IPS-20b (cell line): Measurements from ENCODE around the gene PLXNA4.
A peak's percentile ranks its signal among the peaks of the same experiment; 100 is the strongest.

Source experiments
- H3K27ac ChIP-seq: one replicate; pipeline ENCODE4 v1.5.1; 2013; ENCODE audit warnings: low read length
- H3K27me3 ChIP-seq: 2 replicates; pipeline ENCODE4 v1.6.1; 2013; ENCODE audit warnings: mild to moderate bottlenecking, low read length, inconsistent platforms; ENCODE audit not compliant: insufficient read depth
- H3K36me3 ChIP-seq: 2 replicates; pipeline ENCODE4 v1.6.1; 2013; ENCODE audit warnings: low read depth, mild to moderate bottlenecking, inconsistent platforms, low read length, moderate library complexity; ENCODE audit not compliant: insufficient read depth
- H3K4me1 ChIP-seq: 2 replicates; pipeline ENCODE4 v1.6.1; 2013; ENCODE audit warnings: mild to moderate bottlenecking, control low read depth, inconsistent platforms, low read length, moderate library complexity; ENCODE audit not compliant: insufficient read depth
- H3K4me3 ChIP-seq: 2 replicates; pipeline ENCODE4 v1.5.1; 2013; ENCODE audit warnings: mild to moderate bottlenecking, low read length, inconsistent platforms
- H3K9ac ChIP-seq: 2 replicates; pipeline ENCODE4 v1.6.1; 2013; ENCODE audit warnings: low read depth, mild to moderate bottlenecking, inconsistent platforms, low read length, moderate library complexity
- H3K9me3 ChIP-seq: 2 replicates; pipeline ENCODE4 v1.6.1; 2013; ENCODE audit warnings: mild to moderate bottlenecking, low read depth, low read length, inconsistent platforms; ENCODE audit not compliant: insufficient read depth

The PLXNA4 gene

GRCh38 chr7:132581431-132581830 is 5.2 kb upstream of the PLXNA4 start:
- no peaks in the 10 kb centered on the region for H3K9me3 ChIP-seq
- no peak overlapping the region for H3K27ac ChIP-seq
- peaks cover 3% of the 10 kb centered on the region; the same call in 1 of the 2 replicates for H3K4me1 ChIP-seq
- H3K36me3 ChIP-seq = no peaks in the 10 kb centered on the region
- peaks cover 50% of the 10 kb centered on the region for H3K27me3 ChIP-seq
- H3K4me3 ChIP-seq = no peak overlapping the region
- no peak overlapping the region for H3K9ac ChIP-seq

GRCh38 chr7:132580717-132581285 is 4.5 kb upstream of the PLXNA4 start:
- H3K36me3 ChIP-seq = no peaks in the 10 kb centered on the region
- H3K4me3 ChIP-seq = no peak overlapping the region
- peaks cover 56% of the 10 kb centered on the region for H3K27me3 ChIP-seq
- H3K9ac ChIP-seq = no peak overlapping the region
- no peaks in the 10 kb centered on the region for H3K9me3 ChIP-seq
- peaks cover 3% of the 10 kb centered on the region; the same call in 1 of the 2 replicates for H3K4me1 ChIP-seq
- H3K27ac ChIP-seq = no peak overlapping the region

DNA sequence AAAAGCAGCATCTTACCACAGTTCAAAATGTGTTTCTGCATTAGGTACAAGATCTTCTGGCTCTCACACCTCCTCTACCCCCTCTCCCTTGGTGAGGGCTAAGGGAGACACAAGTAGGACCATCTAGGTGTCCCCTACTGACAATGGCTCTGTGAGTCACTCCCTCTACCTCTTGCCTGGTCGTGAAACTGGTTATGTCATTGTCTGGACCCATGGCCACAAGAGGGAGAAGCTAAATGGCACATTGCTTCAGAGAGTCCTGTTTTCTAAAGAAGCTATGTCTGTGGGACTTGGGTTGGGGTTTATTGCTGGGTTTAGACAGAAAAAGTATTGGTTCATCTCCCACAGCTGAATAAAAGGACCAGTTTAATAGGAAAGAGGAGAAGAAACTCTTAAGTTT is 4.0 kb upstream of the PLXNA4 start:
- H3K27me3 ChIP-seq = peaks cover 61% of the 10 kb centered on the region
- H3K4me1 ChIP-seq = peaks cover 3% of the 10 kb centered on the region; the same call in 1 of the 2 replicates
- H3K4me3 ChIP-seq = no peak overlapping the region
- no peak overlapping the region for H3K27ac ChIP-seq
- H3K9me3 ChIP-seq = no peaks in the 10 kb centered on the region
- no peaks in the 10 kb centered on the region for H3K36me3 ChIP-seq
- no peak overlapping the region for H3K9ac ChIP-seq

GRCh38 chr7:132579260-132579899 is 3.1 kb upstream of the PLXNA4 start:
- no peak overlapping the region for H3K9ac ChIP-seq
- H3K9me3 ChIP-seq = no peaks in the 10 kb centered on the region
- no peak overlapping the region for H3K4me3 ChIP-seq
- H3K36me3 ChIP-seq = no peaks in the 10 kb centered on the region
- H3K27ac ChIP-seq = no peak overlapping the region
- H3K4me1 ChIP-seq = peaks cover 6% of the 10 kb centered on the region
- peaks cover 67% of the 10 kb centered on the region for H3K27me3 ChIP-seq

- Histone ChIP-seq H3K4me1 (peaks cover 8% of the 10 kb centered on the region), H3K9me3 (no peaks in the 10 kb centered on the region), H3K27me3 (peaks cover 72% of the 10 kb centered on the region), H3K4me3 (no peak overlapping the region), H3K36me3 (no peaks in the 10 kb centered on the region), H3K9ac (no peak overlapping the region), H3K27ac (no peak overlapping the region)
These were observed 2.6 kb upstream of the PLXNA4 start for GRCh38 chr7:132578826-132579225.

- peak overlapping the region; percentile 46; the same call in 1 of the 2 replicates for H3K4me3 ChIP-seq
- peaks cover 16% of the 10 kb centered on the region for H3K4me1 ChIP-seq
- no peaks in the 10 kb centered on the region for H3K9me3 ChIP-seq
- H3K9ac ChIP-seq = no peak overlapping the region
- H3K27ac ChIP-seq = no peak overlapping the region
- H3K27me3 ChIP-seq = peaks cover 78% of the 10 kb centered on the region
- no peaks in the 10 kb centered on the region for H3K36me3 ChIP-seq
These were observed 1.7 kb upstream of the PLXNA4 start for GRCh38 chr7:132578050-132578370.

- Histone ChIP-seq H3K4me1 (peaks cover 22% of the 10 kb centered on the region), H3K36me3 (no peaks in the 10 kb centered on the region), H3K9ac (no peak overlapping the region), H3K27ac (no peak overlapping the region), H3K27me3 (peaks cover 80% of the 10 kb centered on the region), H3K4me3 (peak overlapping the region; percentile 46; the same call in 1 of the 2 replicates), H3K9me3 (no peaks in the 10 kb centered on the region)
These were observed 1.2 kb upstream of the PLXNA4 start for GRCh38 chr7:132577206-132578049.

DNA sequence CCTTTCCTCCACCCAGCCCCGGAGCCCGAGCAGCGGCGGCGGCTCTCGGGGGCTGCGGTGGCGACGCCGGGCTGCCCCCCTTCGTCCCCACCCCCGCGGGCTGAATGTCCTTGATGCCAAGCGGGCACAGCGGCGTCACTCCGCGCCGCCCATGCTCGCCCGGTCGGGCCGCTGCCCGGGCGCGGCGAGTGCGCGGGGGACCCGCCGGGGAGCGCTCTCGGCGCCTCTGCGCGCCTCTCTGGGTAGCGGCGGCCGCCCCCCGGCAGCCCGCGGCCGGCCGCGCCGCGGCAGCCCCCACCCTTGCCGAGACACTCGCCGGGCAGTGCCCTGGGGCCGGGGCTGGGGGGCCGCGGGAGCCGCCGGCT is 433 bp upstream of the PLXNA4 start:
- Histone ChIP-seq H3K27ac (no peak overlapping the region), H3K9ac (no peak overlapping the region), H3K36me3 (no peaks in the 10 kb centered on the region), H3K9me3 (no peaks in the 10 kb centered on the region), H3K4me3 (peak overlapping the region; percentile 57; the same call in 1 of the 2 replicates), H3K27me3 (peaks cover 83% of the 10 kb centered on the region), H3K4me1 (peaks cover 26% of the 10 kb centered on the region)

- no peak overlapping the region for H3K9ac ChIP-seq
- peaks cover 26% of the 10 kb centered on the region for H3K4me1 ChIP-seq
- H3K4me3 ChIP-seq = peak overlapping the region; percentile 57
- H3K27ac ChIP-seq = no peak overlapping the region
- H3K9me3 ChIP-seq = no peaks in the 10 kb centered on the region
- H3K36me3 ChIP-seq = no peaks in the 10 kb centered on the region
- peaks cover 95% of the 10 kb centered on the region for H3K27me3 ChIP-seq
These were observed 770 bp downstream of the PLXNA4 start for GRCh38 chr7:132575419-132575981.

GRCh38 chr7:132574223-132574622 is 2.0 kb downstream of the PLXNA4 start:
- peak overlapping the region; percentile 30; the same call in 1 of the 2 replicates for H3K4me3 ChIP-seq
- no peak overlapping the region for H3K9ac ChIP-seq
- no peak overlapping the region for H3K27ac ChIP-seq
- no peaks in the 10 kb centered on the region for H3K36me3 ChIP-seq
- H3K27me3 ChIP-seq = peaks cover 94% of the 10 kb centered on the region
- H3K4me1 ChIP-seq = peaks cover 26% of the 10 kb centered on the region
- H3K9me3 ChIP-seq = no peaks in the 10 kb centered on the region

DNA sequence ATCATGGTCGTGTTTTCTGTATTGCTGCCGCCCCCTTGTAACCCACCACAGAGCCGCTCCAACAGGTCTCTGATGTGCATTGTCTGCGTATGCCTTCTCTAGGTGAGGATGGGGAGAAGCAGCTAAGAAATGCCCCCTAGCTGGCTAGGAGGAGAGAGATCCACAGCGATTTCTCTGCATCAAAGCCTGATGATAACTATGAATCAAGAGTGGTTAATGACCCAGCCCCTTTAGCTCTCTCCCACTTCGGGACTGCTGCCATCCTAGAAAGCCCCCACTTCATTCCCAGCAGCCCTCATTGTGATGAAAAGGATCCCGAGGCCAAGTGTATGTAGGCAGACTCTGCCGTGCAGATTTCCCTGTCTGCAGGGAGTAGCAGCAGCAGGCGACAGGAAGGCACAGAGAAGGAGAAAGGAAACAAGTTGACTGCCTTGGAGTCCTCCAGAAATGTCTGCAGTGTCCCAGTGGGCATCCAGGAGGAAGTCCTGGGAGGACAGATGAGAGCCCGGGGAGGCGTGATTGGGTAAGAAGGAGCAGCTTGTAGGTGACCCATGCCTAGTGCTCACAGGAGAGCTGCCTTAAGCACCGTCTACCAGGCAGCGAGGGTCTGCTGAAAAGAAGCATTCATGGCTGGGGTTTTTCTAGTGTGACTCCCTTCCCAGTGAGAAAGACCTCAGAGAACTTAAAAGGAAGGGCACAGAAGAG is 2.9 kb downstream of the PLXNA4 start:
- Histone ChIP-seq H3K4me1 (peaks cover 26% of the 10 kb centered on the region), H3K9me3 (no peaks in the 10 kb centered on the region), H3K4me3 (peak overlapping the region; percentile 57; the same call in 1 of the 2 replicates), H3K27ac (no peak overlapping the region), H3K9ac (no peak overlapping the region), H3K36me3 (no peaks in the 10 kb centered on the region), H3K27me3 (peaks cover 94% of the 10 kb centered on the region)
